Measurements from ENCODE around the gene RCOR2.

The RCOR2 gene

GRCh38 chr11:63862923-63863322, 54.0 kb downstream of the RCOR2 start:
- Histone ChIP-seq H3K9me3 (ENCODE audit: low read length) (no peaks in the 10 kb centered on the region), H3K36me3 (ENCODE audit: insufficient read depth, low read length) (peaks cover 13% of the 10 kb centered on the region), H3K4me3 (ENCODE audit: low read length) (no peak overlapping the region), H2AFZ (ENCODE audit: low read depth, low read length) (no peak overlapping the region), H3K4me1 (ENCODE audit: insufficient read depth, low read length) (peaks cover 3% of the 10 kb centered on the region), H3K27me3 (ENCODE audit: insufficient read depth, low read length) (no peaks in the 10 kb centered on the region)
